CD4-positive, alpha-beta T cell (primary cell): Measurements from ENCODE around the gene ROR1. TPM values are rescaled to one million over a fixed set of nuclear protein-coding genes. Genes with fewer than 3 reads are reported as not detected.

Experiments used
- ATAC-seq: fragments of 200-7000 bp; cut with Tn5 transposase; one replicate; pipeline ENCODE4 v1.10.0; 2022; ENCODE audit warnings: mild to moderate bottlenecking; ENCODE audit not compliant: poor library complexity
- CTCF ChIA-PET: fragments of 350-600 bp; sonication (Branson Sonifier 250); formaldehyde crosslinking; loops from one replicate; lab custom pipeline; 2021; ENCODE audit warnings: antibody characterized with exemption, inconsistent platforms; lab: Charles Lee
- POLR2A ChIA-PET: fragments of 350-600 bp; sonication (Branson Sonifier 250); formaldehyde crosslinking; loops from one replicate; lab custom pipeline; 2021; ENCODE audit warnings: antibody characterized with exemption, inconsistent platforms; lab: Charles Lee
- DNase-seq, 14 experiments: peaks; one replicate each; pipeline ENCODE4 v3.0.0-alpha.2; 2013 to 2020; ENCODE audit warnings: mixed read lengths in 2 of 14
- H3K27ac ChIP-seq, 2 donors: one replicate each; pipeline versions ENCODE4 v1.5.1 to v1.7.0; 2013; ENCODE audit warnings: low read length in 2 of 2, low read depth in 1 of 2, mild to moderate bottlenecking in 1 of 2
- H3K27me3 ChIP-seq, 2 experiments: 1 replicate in 1 of 2; 2 replicates in 1 of 2; pipeline versions ENCODE4 v1.6.1 to v1.7.0; 2013; ENCODE audit warnings: low read length in 2 of 2, control low read depth in 1 of 2, mild to moderate bottlenecking in 1 of 2, moderate library complexity in 1 of 2; ENCODE audit not compliant: insufficient read depth in 2 of 2, control insufficient read depth in 1 of 2
- H3K36me3 ChIP-seq: one replicate; pipeline ENCODE4 v1.6.1; 2013; ENCODE audit warnings: low read length, control low read depth; ENCODE audit not compliant: insufficient read depth
- H3K4me1 ChIP-seq: one replicate; pipeline ENCODE4 v1.6.1; 2013; ENCODE audit warnings: low read length, control low read depth; ENCODE audit not compliant: insufficient read depth
- H3K4me3 ChIP-seq: one replicate; pipeline ENCODE4 v1.5.1; 2013; ENCODE audit warnings: mild to moderate bottlenecking, low read length, moderate library complexity
- H3K9me3 ChIP-seq, 2 experiments: 1 replicate in 1 of 2; 2 replicates in 1 of 2; pipeline versions ENCODE4 v1.6.1 to v1.7.0; 2013; ENCODE audit warnings: low read length in 2 of 2, mild to moderate bottlenecking in 2 of 2, control low read depth in 1 of 2, moderate library complexity in 1 of 2; ENCODE audit not compliant: control insufficient read depth in 1 of 2, insufficient read depth in 1 of 2
- H3K27ac Mint-ChIP-seq: one replicate; pipeline ENCODE4 v1.8.0; 2020; ENCODE audit warnings: mixed read lengths
- H3K27me3 Mint-ChIP-seq: one replicate; pipeline ENCODE4 v1.8.0; 2021; ENCODE audit warnings: mixed read lengths
- H3K36me3 Mint-ChIP-seq: one replicate; pipeline ENCODE4 v1.8.0; 2021; ENCODE audit warnings: low read depth, mixed read lengths
- H3K4me1 Mint-ChIP-seq: one replicate; pipeline ENCODE4 v1.8.0; 2021; ENCODE audit warnings: low read depth, mixed read lengths
- H3K4me3 Mint-ChIP-seq: one replicate; pipeline ENCODE4 v1.8.0; 2020; ENCODE audit warnings: mild to moderate bottlenecking, mixed read lengths
- H3K9me3 Mint-ChIP-seq: one replicate; pipeline ENCODE4 v1.8.0; 2020; ENCODE audit warnings: mixed read lengths
- CTCF ChIP-seq: fragments of 200-600 bp; IDR thresholded peaks from one replicate; pipeline ENCODE4 v1.8.0; 2022; ENCODE audit warnings: antibody characterized with exemption, mild to moderate bottlenecking
- intact Hi-C, 2 experiments: fragments of 100-400 bp; cut with DNase I in 1 of 2; cut with micrococcal nuclease in 1 of 2; formaldehyde crosslinking; loops; one replicate each; pipeline versions ENCODE4 v1.15.1 to v1.9.0; 2023 to 2025; cut with DNase I, micrococcal nuclease
- total RNA-seq, 174 experiments: library from RNA in 2 of 174; stranded (reverse) in 2 of 174; gene quantifications; one replicate each; pipeline ENCODE4 v1.2.3 and lab custom pipeline; 2021 to 2026

The ROR1 gene
- total RNA-seq, 2 experiments from 2014 or later = not detected

DNA sequence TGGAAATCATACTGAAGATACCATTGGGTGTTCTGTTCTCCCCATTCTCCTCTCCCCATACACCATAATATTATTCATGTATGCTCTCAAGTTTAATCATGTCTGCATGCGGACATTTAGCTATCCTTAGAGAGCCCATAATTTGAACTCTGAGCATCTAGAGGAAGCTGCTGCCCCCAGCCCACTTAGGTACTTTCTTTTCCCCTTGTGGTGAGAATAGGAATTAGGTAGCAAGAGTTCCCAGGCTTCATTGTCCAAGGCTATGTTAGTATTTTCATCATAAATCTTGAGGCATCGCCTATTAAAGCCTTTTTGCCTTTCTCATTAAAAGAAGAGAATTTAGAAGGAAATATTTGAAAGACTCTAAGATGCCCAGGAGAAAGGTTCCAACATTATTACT lies 96.3 kb downstream of the ROR1 start:
- H3K4me1 Mint-ChIP-seq = no peaks in the 10 kb centered on the region
- ATAC-seq = no peak
- no peak for DNase-seq
- no peak overlapping the region for H3K4me3 ChIP-seq
- no peaks in the 10 kb centered on the region for H3K9me3 Mint-ChIP-seq
- no peak for TF ChIP-seq CTCF
- no peaks in the 10 kb centered on the region for H3K27me3 ChIP-seq
- H3K27ac ChIP-seq = no peak overlapping the region
- H3K36me3 Mint-ChIP-seq = no peaks in the 10 kb centered on the region
- no peaks in the 10 kb centered on the region for H3K4me1 ChIP-seq
- H3K27ac Mint-ChIP-seq = no peak overlapping the region
- H3K27me3 Mint-ChIP-seq = no peaks in the 10 kb centered on the region
- CTCF ChIA-PET = no interaction called here
- no peaks in the 10 kb centered on the region for H3K36me3 ChIP-seq
- intact Hi-C loops = no loop called here
- no peak overlapping the region for H3K4me3 Mint-ChIP-seq
- H3K9me3 ChIP-seq = no peaks in the 10 kb centered on the region
- POLR2A ChIA-PET = no interaction called here

GRCh38 chr1:63871463-63871862 lies 97.6 kb downstream of the ROR1 start:
- no peak overlapping the region for H3K4me3 Mint-ChIP-seq
- Histone ChIP-seq H3K4me1 (no peaks in the 10 kb centered on the region), H3K27me3 (no peaks in the 10 kb centered on the region), H3K9me3 (no peaks in the 10 kb centered on the region), H3K4me3 (no peak overlapping the region), H3K27ac (no peak overlapping the region), H3K36me3 (no peaks in the 10 kb centered on the region)
- DNase-seq (no peak), ATAC-seq (no peak)
- POLR2A ChIA-PET = no interaction called here
- intact Hi-C loops = no loop called here
- no peak overlapping the region for H3K27ac Mint-ChIP-seq
- H3K4me1 Mint-ChIP-seq = no peaks in the 10 kb centered on the region
- no peaks in the 10 kb centered on the region for H3K27me3 Mint-ChIP-seq
- H3K9me3 Mint-ChIP-seq = no peaks in the 10 kb centered on the region
- TF ChIP-seq CTCF = no peak
- H3K36me3 Mint-ChIP-seq = no peaks in the 10 kb centered on the region
- CTCF ChIA-PET = interaction anchor here (1.1 kb wide), 1 partner anchor 9 kb away, joined by 7 read pairs; no protein-coding TSS in a partner anchor

DNA sequence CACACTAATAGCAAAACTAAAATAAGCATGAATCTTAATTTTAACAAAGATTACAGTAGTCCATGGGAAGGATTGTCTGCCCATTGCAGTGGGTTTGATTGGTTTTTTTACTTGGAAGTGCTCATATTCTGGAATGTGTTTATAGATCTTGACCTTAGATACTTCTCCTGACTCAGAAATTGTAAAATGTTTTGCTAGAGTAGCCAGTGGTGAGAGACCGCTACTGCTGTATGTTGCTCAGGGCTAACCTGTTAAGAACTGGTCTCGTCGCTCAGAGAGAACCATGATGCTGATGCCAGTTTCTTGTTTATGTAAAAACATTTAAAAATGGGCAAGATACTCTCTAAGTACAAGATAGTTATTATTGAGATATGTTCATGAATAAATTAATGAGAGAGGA lies 99.9 kb downstream of the ROR1 start:
- DNase-seq (no peak), ATAC-seq (no peak)
- peaks cover 0 to 4% of the 10 kb centered on the region in 2 experiments for H3K27me3 ChIP-seq
- no peaks in the 10 kb centered on the region for H3K4me1 ChIP-seq
- Mint-ChIP-seq H3K36me3 (no peaks in the 10 kb centered on the region), H3K9me3 (no peaks in the 10 kb centered on the region), H3K4me3 (no peak overlapping the region), H3K27ac (no peak overlapping the region), H3K27me3 (no peaks in the 10 kb centered on the region), H3K4me1 (no peaks in the 10 kb centered on the region)
- ChIA-PET POLR2A (no interaction called here), CTCF (no interaction called here)
- intact Hi-C loops = no loop called here
- no peak overlapping the region for H3K27ac ChIP-seq
- H3K36me3 ChIP-seq = no peaks in the 10 kb centered on the region
- H3K4me3 ChIP-seq = no peak overlapping the region
- no peak for TF ChIP-seq CTCF
- no peaks in the 10 kb centered on the region for H3K9me3 ChIP-seq
